SH-SY5Y (cell line): ENCODE results near the gene HS3ST5.

Experiments used
- GATA2 ChIP-seq: IDR thresholded peaks from 2 replicates; pipeline ENCODE4 v1.6.1; 2011; ENCODE audit warnings: mild to moderate bottlenecking, low read depth, low read length
- GATA3 ChIP-seq: IDR thresholded peaks from 2 replicates; pipeline ENCODE4 v1.6.1; 2011; ENCODE audit warnings: low read depth, mild to moderate bottlenecking, low read length, moderate library complexity

GRCh38 chr6:114007516-114007915, 335.3 kb downstream of the HS3ST5 start:
- TF ChIP-seq GATA2, result no peak
- TF ChIP-seq GATA3, result no peak
